Activated T-cell treated with anti-CD3 and anti-CD28 coated beads, Interleukin-2, amount 50 U/mL, for 4 hours (primary cell): ENCODE data around the gene ZFTA. TPM values are rescaled to one million over a fixed set of nuclear protein-coding genes. Genes with fewer than 3 reads are reported as not detected.
"Not testable (repeated sequence)": the region's sequence is repeated elsewhere in the genome, so short reads cannot be mapped to it uniquely, and the experiment has no call there.

Source experiments
- ATAC-seq, 2 donors: fragments of 200-7000 bp; cut with Tn5 transposase; one replicate each; pipeline ENCODE4 v1.10.0; 2021
- DNase-seq: peaks from one replicate; pipeline ENCODE4 v3.0.0-alpha.2; 2020
- H3K27me3 Mint-ChIP-seq: one replicate; pipeline ENCODE4 v1.8.0; 2021; ENCODE audit warnings: low read depth, mixed read lengths
- H3K36me3 Mint-ChIP-seq: one replicate; pipeline ENCODE4 v1.8.0; 2022; ENCODE audit warnings: mixed read lengths; ENCODE audit not compliant: insufficient read depth
- H3K4me1 Mint-ChIP-seq: one replicate; pipeline ENCODE4 v1.8.0; 2021; ENCODE audit warnings: low read depth, mixed read lengths
- H3K4me3 Mint-ChIP-seq: one replicate; pipeline ENCODE4 v1.8.0; 2021; ENCODE audit warnings: mild to moderate bottlenecking, moderate library complexity, mixed read lengths
- H3K9me3 Mint-ChIP-seq: one replicate; pipeline ENCODE4 v1.8.0; 2021; ENCODE audit warnings: mixed read lengths
- total RNA-seq, 3 donors: library from RNA; stranded (reverse); gene quantifications; one replicate each; pipeline ENCODE4 v1.2.1, GENCODE V29; 2021

ZFTA gene
- total RNA-seq, 3 donors from 2014 or later, result 6.3 to 8.6 (median 7.8) TPM

- Mint-ChIP-seq H3K36me3 (no peaks in the 10 kb centered on the region), H3K4me1 (no peaks in the 10 kb centered on the region), H3K27me3 (peaks cover 21% of the 10 kb centered on the region), H3K4me3 (no peak overlapping the region), H3K9me3 (peaks cover 12% of the 10 kb centered on the region)
- ATAC-seq (no peak), DNase-seq (no peak)
Observed at GRCh38 chr11:63795066-63795465, 26.5 kb upstream of the ZFTA start.

- Mint-ChIP-seq H3K9me3 (peaks cover 12% of the 10 kb centered on the region), H3K27me3 (peaks cover 17% of the 10 kb centered on the region), H3K36me3 (no peaks in the 10 kb centered on the region), H3K4me3 (no peak overlapping the region), H3K4me1 (no peaks in the 10 kb centered on the region)
- no peak for DNase-seq
- ATAC-seq, result no peak
Observed at GRCh38 chr11:63793161-63793560, 24.6 kb upstream of the ZFTA start.

GRCh38 chr11:63791495-63792167 is 23.1 kb upstream of the ZFTA start:
- Mint-ChIP-seq H3K4me3 (no peak overlapping the region), H3K36me3 (no peaks in the 10 kb centered on the region), H3K9me3 (peaks cover 12% of the 10 kb centered on the region), H3K27me3 (peaks cover 12% of the 10 kb centered on the region), H3K4me1 (no peaks in the 10 kb centered on the region)
- ATAC-seq (no peak), DNase-seq (no peak)

GRCh38 chr11:63785823-63786222 is 17.2 kb upstream of the ZFTA start:
- no peaks in the 10 kb centered on the region for H3K9me3 Mint-ChIP-seq
- no peaks in the 10 kb centered on the region for H3K27me3 Mint-ChIP-seq
- H3K4me3 Mint-ChIP-seq, result no peak overlapping the region
- no peaks in the 10 kb centered on the region for H3K36me3 Mint-ChIP-seq
- no peak for ATAC-seq
- H3K4me1 Mint-ChIP-seq, result peaks cover 3% of the 10 kb centered on the region
- DNase-seq, result no peak

GRCh38 chr11:63783925-63784592 is 15.5 kb upstream of the ZFTA start:
- DNase-seq (no peak), ATAC-seq (no peak)
- Mint-ChIP-seq H3K9me3 (no peaks in the 10 kb centered on the region), H3K4me1 (peaks cover 3% of the 10 kb centered on the region), H3K27me3 (no peaks in the 10 kb centered on the region), H3K4me3 (no peak overlapping the region), H3K36me3 (no peaks in the 10 kb centered on the region)

DNA sequence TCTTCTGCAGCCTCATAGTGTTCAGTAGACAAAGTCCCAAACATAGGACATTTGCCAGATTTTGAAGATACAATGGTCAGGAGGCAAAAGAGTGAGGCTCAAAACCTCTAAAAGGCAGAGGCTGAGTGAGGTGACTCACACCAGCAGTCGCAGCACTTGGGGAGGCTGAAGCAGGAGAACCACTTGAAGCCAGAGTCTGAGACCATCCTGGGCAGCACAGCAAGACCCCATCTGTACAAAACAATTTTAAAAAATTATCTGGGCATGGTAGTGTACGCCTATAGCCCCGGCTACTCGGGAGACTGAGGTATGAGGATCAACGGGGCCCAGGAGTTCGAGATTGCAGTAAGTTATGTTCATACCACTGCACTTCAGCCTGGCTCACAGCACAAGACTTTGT is 14.2 kb upstream of the ZFTA start:
- ATAC-seq (no peak), DNase-seq (no peak)
- H3K36me3 Mint-ChIP-seq, result no peaks in the 10 kb centered on the region
- H3K4me3 Mint-ChIP-seq, result no peak overlapping the region
- H3K4me1 Mint-ChIP-seq, result peaks cover 3% of the 10 kb centered on the region
- H3K27me3 Mint-ChIP-seq, result no peaks in the 10 kb centered on the region
- H3K9me3 Mint-ChIP-seq, result no peaks in the 10 kb centered on the region

DNA sequence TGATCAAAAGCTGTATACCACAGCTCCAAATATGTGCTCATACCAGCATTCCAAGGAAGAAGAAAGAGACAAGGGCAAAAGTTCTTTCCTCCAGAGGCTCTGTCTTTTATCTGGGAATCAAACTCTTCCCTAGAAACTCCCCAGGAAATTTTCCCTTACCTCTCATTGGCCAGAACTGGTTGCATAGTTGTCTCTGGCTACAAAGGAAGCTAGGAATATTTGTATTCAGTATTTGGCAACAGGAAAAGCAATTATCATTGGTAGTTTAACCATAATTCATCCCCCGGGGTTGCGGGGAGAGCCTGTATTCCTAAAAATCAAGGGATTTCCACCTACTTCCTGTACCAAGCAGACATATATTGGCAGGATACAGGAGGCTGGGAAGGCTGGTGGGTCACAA is 10.5 kb upstream of the ZFTA start:
- no peak overlapping the region for H3K4me3 Mint-ChIP-seq
- no peaks in the 10 kb centered on the region for H3K27me3 Mint-ChIP-seq
- no peaks in the 10 kb centered on the region for H3K36me3 Mint-ChIP-seq
- no peaks in the 10 kb centered on the region for H3K4me1 Mint-ChIP-seq
- no peaks in the 10 kb centered on the region for H3K9me3 Mint-ChIP-seq
- DNase-seq, result no peak
- no peak for ATAC-seq

DNA sequence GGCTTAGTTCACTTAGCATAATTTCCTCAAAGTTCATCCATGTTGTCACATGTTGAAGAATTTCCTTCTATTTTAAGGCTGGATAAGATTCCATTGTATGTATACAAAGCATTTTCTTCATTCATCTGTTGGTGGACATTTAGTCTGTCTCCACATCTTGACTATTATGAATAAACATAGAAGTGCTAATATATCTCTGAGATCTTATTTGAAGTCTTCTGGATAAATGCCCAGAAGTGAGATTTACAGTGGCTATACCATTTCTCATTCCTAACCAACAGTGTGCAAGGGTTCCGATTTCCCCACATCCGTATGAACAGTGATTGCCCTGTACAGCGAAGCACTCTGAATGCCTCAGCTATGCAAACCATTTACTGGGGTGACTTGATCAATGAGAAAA is 6.6 kb upstream of the ZFTA start:
- DNase-seq, result no peak
- Mint-ChIP-seq H3K27me3 (peaks cover 9% of the 10 kb centered on the region), H3K36me3 (no peaks in the 10 kb centered on the region), H3K4me1 (peaks cover 1% of the 10 kb centered on the region), H3K4me3 (no peak overlapping the region), H3K9me3 (no peaks in the 10 kb centered on the region)
- no peak for ATAC-seq

DNA sequence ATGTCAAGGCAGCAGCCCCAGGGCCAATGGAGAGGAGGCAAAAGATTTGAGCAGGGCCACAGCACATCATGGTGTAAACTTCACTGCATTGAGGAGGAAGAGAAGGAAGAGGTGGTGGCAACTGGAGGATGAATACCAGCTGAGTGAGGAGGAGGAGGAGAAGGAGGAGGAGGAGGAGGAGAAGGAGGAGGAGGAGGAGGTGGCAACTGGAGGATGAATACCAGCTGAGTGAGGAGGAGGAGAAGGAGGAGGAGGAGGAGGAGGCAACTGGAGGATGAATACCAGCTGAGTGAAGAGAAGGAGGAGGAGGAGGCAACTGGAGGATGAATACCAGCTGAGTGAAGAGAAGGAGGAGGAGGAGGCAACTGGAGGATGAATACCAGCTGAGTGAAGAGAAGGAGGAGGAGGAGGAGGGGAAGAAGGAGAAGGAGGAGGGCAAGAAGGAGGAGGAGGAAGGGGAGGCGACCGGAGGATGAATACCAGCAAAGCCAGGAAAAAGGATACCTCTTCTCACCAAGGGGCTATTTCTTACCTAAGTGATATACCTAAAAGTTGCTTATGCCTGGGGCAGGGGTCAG is 3.3 kb upstream of the ZFTA start:
- not testable (repeated sequence) for ATAC-seq, H3K4me1 Mint-ChIP-seq, DNase-seq, H3K9me3 Mint-ChIP-seq, H3K4me3 Mint-ChIP-seq, H3K36me3 Mint-ChIP-seq
- peaks cover 13% of the 10 kb centered on the region for H3K27me3 Mint-ChIP-seq

DNA sequence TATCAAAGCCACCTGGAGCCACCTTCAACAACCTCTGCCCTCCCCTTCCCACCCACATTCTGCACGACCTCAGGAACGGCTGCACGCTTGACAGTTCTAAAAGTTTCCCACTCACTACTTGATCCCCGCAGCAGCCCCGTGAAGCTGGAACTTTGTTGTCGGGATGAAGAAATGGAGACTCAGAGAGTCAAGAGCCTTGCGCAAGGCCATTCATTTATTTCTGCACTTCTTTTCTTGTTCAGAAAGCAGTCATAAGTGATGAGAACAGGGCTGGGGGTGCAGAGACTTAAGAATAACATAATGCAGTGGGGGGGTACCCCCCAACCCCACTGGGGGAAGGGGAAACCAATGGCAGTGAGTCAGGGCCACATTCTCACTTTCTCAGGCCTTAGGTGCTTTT is 2.2 kb upstream of the ZFTA start:
- no peak overlapping the region for H3K4me3 Mint-ChIP-seq
- peaks cover 13% of the 10 kb centered on the region for H3K27me3 Mint-ChIP-seq
- DNase-seq (no peak), ATAC-seq (no peak)
- no peaks in the 10 kb centered on the region for H3K9me3 Mint-ChIP-seq
- H3K36me3 Mint-ChIP-seq, result no peaks in the 10 kb centered on the region
- H3K4me1 Mint-ChIP-seq, result peaks cover 9% of the 10 kb centered on the region

DNA sequence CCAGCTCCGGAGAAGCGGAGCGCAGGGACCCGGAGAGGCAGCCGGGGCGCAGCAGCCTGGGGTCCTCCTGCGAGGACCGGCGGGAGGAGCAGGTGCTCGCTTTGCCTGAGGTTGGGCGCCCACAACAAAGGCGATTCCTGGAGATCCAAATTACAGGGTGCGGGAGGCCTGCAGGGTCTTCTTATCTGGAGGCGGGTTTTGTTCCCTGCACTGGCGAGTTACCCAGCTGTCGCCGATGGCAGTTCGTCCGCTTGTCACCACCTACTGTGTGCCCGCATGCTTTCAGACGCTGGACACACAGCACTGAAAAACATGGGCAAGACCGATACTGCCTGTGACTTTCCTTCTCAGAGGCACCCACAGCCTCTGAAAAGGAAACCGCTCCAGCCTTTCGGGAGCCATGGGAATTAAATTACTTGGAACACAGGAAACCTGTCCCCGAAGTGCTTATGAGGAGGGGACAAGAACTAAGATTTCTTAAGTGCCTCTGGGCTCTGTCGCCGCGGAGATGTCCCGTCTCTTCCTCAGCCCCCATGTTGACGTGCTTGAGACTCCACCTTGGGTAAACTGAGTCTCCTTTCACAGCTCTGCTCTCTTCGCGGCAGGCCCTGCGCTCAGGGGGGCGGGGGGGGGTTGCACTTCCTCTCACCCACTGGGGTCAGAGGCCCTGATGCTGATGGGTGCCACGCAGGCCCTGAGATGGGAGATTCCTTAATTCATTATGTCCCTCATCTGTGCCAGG is 1.3 kb upstream of the ZFTA start:
- Mint-ChIP-seq H3K36me3 (no peaks in the 10 kb centered on the region), H3K27me3 (peaks cover 13% of the 10 kb centered on the region), H3K4me3 (peak overlapping the region; percentile 71), H3K4me1 (peaks cover 9% of the 10 kb centered on the region), H3K9me3 (no peaks in the 10 kb centered on the region)
- DNase-seq, result no peak
- ATAC-seq, result no peak

DNA sequence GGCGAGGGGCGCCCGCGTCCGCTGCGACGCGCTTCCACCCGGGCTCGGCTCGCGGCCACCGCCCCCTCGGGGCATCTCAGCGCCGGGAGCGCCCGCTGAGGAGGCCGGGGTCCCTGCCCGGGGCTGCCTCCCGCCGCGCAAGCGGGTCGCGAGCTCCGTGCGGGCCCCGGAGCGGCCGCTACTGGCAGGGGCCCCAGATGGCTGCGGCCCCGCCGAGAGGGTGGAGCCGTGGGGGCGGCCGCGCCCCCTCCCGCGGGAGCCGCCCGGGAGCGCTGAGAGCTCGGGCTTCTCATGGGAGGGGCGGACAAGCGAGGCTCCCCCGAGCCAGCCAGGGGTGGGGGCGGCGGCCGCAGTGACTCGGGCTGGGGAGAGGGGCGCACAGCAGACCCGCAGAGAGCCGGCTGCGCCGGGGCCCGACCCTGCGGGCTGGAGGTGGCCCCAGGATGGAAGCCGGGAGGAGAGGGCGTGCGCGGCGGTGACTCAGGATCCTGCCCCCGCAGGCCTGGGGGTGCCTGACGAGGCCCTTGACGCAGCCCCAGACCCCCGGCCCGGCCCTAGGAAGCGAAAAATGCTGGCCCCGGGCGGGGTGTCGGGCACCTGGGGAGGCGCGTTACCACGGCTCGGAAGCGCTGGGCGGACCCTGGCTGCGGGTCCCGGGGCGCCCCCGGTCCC is 603 bp upstream of the ZFTA start:
- Mint-ChIP-seq H3K9me3 (no peaks in the 10 kb centered on the region), H3K4me1 (peaks cover 9% of the 10 kb centered on the region), H3K36me3 (no peaks in the 10 kb centered on the region), H3K27me3 (peaks cover 13% of the 10 kb centered on the region), H3K4me3 (peak overlapping the region; percentile 33)
- DNase-seq (peak; percentile 36), ATAC-seq (peak; percentile 51 to 53)

GRCh38 chr11:63767565-63768236 is 874 bp downstream of the ZFTA start:
- peaks cover 9% of the 10 kb centered on the region for H3K27me3 Mint-ChIP-seq
- H3K9me3 Mint-ChIP-seq, result no peaks in the 10 kb centered on the region
- peak; percentile 19 for DNase-seq
- peak overlapping the region; percentile 89 for H3K4me3 Mint-ChIP-seq
- H3K4me1 Mint-ChIP-seq, result peaks cover 9% of the 10 kb centered on the region
- no peaks in the 10 kb centered on the region for H3K36me3 Mint-ChIP-seq
- ATAC-seq, result peak; percentile 8 to 12

DNA sequence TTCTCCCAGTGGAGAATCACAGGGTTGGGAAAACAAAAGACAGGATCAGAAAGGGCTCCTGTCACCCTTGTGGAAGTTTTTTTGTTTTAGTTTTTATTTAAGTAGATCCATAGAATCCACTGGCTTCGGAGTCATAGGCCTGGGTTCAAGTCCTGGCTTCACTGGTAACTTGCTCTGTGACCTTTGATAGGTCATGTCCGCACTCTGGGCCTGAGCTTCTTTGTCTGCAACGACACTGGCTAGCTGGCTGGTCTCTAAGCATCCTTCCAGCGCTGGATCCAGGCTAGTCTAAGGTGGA is 1.4 kb downstream of the ZFTA start:
- H3K9me3 Mint-ChIP-seq, result no peaks in the 10 kb centered on the region
- peaks cover 9% of the 10 kb centered on the region for H3K27me3 Mint-ChIP-seq
- no peaks in the 10 kb centered on the region for H3K36me3 Mint-ChIP-seq
- H3K4me1 Mint-ChIP-seq, result peaks cover 9% of the 10 kb centered on the region
- no peak for DNase-seq
- H3K4me3 Mint-ChIP-seq, result peak overlapping the region; percentile 89
- no peak for ATAC-seq
